Neural progenitor cell (in vitro differentiated cells): ENCODE measurements around the gene TBC1D2B. TPM values are rescaled to one million over a fixed set of nuclear protein-coding genes. Genes with fewer than 3 reads are reported as not detected.

Experiments used
- DNase-seq: peaks from one replicate; pipeline ENCODE4 v3.0.0-alpha.2; 2016; ENCODE audit warnings: low spot score
- H2AFZ ChIP-seq: fragments of 200-600 bp; sonication (generic); replicated peaks from 2 replicates; pipeline ENCODE4 v1.6.1; 2016; ENCODE audit warnings: antibody characterized with exemption
- H3F3A ChIP-seq: fragments of 200-600 bp; sonication (generic); 2 replicates; pipeline ENCODE4 v1.6.1; 2016; ENCODE audit warnings: antibody characterized with exemption, low read depth
- H3K27ac ChIP-seq: fragments of 200-600 bp; sonication (generic); 2 replicates; pipeline ENCODE4 v1.5.1; 2016; ENCODE audit warnings: mild to moderate bottlenecking
- H3K27me3 ChIP-seq: fragments of 200-600 bp; sonication (generic); 2 replicates; pipeline ENCODE4 v1.6.1; 2016; ENCODE audit warnings: mild to moderate bottlenecking, moderate library complexity
- H3K36me3 ChIP-seq: fragments of 200-600 bp; sonication (generic); 2 replicates; pipeline ENCODE4 v1.5.1; 2016
- H3K4me1 ChIP-seq: fragments of 200-600 bp; sonication (generic); 2 replicates; pipeline ENCODE4 v1.6.1; 2016; ENCODE audit warnings: mixed run types
- H3K4me2 ChIP-seq: fragments of 200-600 bp; sonication (generic); 2 replicates; pipeline ENCODE4 v1.6.1; 2016
- H3K4me3 ChIP-seq: fragments of 200-600 bp; sonication (generic); 2 replicates; pipeline ENCODE4 v1.5.1; 2016
- H3K79me2 ChIP-seq: fragments of 200-600 bp; sonication (generic); 2 replicates; pipeline ENCODE4 v1.6.1; 2016; ENCODE audit warnings: low read depth
- H3K9ac ChIP-seq: fragments of 200-600 bp; sonication (generic); 2 replicates; pipeline ENCODE4 v1.6.1; 2016
- H3K9me3 ChIP-seq: fragments of 200-600 bp; sonication (generic); 2 replicates; pipeline ENCODE4 v1.5.1; 2016; ENCODE audit warnings: low read depth
- H4K20me1 ChIP-seq: fragments of 200-600 bp; sonication (generic); 2 replicates; pipeline ENCODE4 v1.6.1; 2016; ENCODE audit warnings: low read depth
- H3K27ac Mint-ChIP-seq: 3 replicates; pipeline ENCODE4 v1.8.0; 2021; ENCODE audit warnings: mixed read lengths
- H3K27me3 Mint-ChIP-seq: 2 replicates; pipeline ENCODE4 v1.8.0; 2022; ENCODE audit warnings: low read depth, mild to moderate bottlenecking, inconsistent platforms, moderate library complexity, mixed read lengths; ENCODE audit not compliant: insufficient read depth
- H3K36me3 Mint-ChIP-seq: 3 replicates; pipeline ENCODE4 v1.8.0; 2021; ENCODE audit warnings: mixed read lengths
- H3K4me1 Mint-ChIP-seq: 3 replicates; pipeline ENCODE4 v1.8.0; 2021; ENCODE audit warnings: mixed read lengths
- H3K4me3 Mint-ChIP-seq: 3 replicates; pipeline ENCODE4 v1.8.0; 2021; ENCODE audit warnings: mild to moderate bottlenecking, moderate library complexity, mixed read lengths
- H3K9me3 Mint-ChIP-seq: 3 replicates; pipeline ENCODE4 v1.8.0; 2020; ENCODE audit warnings: mixed read lengths
- EZH2 ChIP-seq: fragments of 200-600 bp; sonication (generic); IDR thresholded peaks from 2 replicates; pipeline ENCODE4 v1.6.1; 2017; ENCODE audit warnings: antibody characterized with exemption, mild to moderate bottlenecking, moderate library complexity
- EZH2phosphoT487 ChIP-seq: fragments of 200-600 bp; sonication (generic); IDR thresholded peaks from 2 replicates; pipeline ENCODE4 v1.6.1; 2017; ENCODE audit warnings: antibody characterized with exemption
- total RNA-seq: library from RNA; depleted of rRNA; stranded (reverse); fragments of >200 nt; gene quantifications from 2 replicates; pipeline ENCODE4 v1.2.3, GENCODE V29; 2015; ENCODE audit warnings: low replicate concordance
- TF ChIP-seq, protein P1 (sequence below): fragments of 200-600 bp; sonication (generic); IDR thresholded peaks from 2 replicates; pipeline ENCODE4 v1.5.1; 2017; ENCODE audit warnings: antibody characterized with exemption, mild to moderate bottlenecking

The TBC1D2B gene
- total RNA-seq, 1 donor from 2014 or later: 11.7 TPM

DNA sequence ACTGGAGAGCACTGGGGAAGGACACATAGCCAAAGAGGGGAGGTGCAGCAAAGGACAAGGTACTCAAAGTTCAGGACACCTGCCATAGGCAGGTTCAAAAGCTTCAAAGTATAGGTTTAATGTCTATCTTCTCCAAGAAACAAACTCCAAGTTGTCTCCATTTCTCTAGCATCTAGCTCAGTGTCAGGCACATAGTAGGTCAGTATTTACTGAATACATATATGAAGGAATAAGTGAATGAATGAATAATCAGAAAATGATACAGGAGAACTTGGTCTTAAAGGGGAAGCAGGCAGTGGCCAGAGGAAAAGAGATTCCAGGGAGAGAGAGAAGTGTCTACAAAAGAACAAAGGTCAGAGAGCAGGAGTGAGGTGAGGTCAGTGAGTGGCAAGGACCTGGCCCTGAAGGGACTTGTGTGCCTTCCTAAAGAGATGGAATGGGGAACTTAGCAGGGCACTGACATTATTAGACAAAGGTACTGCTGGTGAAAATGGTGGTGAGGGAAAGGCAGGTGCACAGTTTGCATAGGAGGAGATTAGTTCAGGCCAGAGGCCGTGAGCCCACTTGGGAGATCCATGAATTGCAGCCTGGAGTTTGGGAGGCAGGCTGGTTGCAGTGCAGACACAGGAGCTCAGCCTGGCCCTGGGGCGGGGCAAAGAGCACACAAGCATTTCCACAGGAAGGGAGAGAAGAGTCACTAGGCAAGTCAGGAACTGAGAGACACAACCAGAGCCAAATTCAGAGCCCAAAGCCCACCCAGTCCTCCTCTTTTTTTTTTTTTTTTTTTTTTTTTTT is 21.4 kb downstream of the TBC1D2B start:
- Histone ChIP-seq H3K36me3 (no peaks in the 10 kb centered on the region), H4K20me1 (peaks cover 6% of the 10 kb centered on the region), H3K4me2 (peak overlapping the region; percentile 44), H3K4me1 (peaks cover 10% of the 10 kb centered on the region), H3K79me2 (peaks cover 7% of the 10 kb centered on the region), H3K27me3 (no peaks in the 10 kb centered on the region), H3K9ac (no peak overlapping the region), H3K4me3 (no peak overlapping the region), H3K9me3 (no peaks in the 10 kb centered on the region), H2AFZ (no peak overlapping the region), H3K27ac (peak overlapping the region; percentile 41), H3F3A (no peaks in the 10 kb centered on the region)
- TF ChIP-seq EZH2phosphoT487: no peak
- TF ChIP-seq, protein P1, sequence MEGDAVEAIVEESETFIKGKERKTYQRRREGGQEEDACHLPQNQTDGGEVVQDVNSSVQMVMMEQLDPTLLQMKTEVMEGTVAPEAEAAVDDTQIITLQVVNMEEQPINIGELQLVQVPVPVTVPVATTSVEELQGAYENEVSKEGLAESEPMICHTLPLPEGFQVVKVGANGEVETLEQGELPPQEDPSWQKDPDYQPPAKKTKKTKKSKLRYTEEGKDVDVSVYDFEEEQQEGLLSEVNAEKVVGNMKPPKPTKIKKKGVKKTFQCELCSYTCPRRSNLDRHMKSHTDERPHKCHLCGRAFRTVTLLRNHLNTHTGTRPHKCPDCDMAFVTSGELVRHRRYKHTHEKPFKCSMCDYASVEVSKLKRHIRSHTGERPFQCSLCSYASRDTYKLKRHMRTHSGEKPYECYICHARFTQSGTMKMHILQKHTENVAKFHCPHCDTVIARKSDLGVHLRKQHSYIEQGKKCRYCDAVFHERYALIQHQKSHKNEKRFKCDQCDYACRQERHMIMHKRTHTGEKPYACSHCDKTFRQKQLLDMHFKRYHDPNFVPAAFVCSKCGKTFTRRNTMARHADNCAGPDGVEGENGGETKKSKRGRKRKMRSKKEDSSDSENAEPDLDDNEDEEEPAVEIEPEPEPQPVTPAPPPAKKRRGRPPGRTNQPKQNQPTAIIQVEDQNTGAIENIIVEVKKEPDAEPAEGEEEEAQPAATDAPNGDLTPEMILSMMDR: no peak
- Mint-ChIP-seq H3K27me3 (no peaks in the 10 kb centered on the region), H3K36me3 (no peaks in the 10 kb centered on the region), H3K4me1 (peaks cover 12% of the 10 kb centered on the region), H3K9me3 (no peaks in the 10 kb centered on the region), H3K4me3 (no peak overlapping the region), H3K27ac (no peak overlapping the region)
- DNase-seq: peak; percentile 65

DNA sequence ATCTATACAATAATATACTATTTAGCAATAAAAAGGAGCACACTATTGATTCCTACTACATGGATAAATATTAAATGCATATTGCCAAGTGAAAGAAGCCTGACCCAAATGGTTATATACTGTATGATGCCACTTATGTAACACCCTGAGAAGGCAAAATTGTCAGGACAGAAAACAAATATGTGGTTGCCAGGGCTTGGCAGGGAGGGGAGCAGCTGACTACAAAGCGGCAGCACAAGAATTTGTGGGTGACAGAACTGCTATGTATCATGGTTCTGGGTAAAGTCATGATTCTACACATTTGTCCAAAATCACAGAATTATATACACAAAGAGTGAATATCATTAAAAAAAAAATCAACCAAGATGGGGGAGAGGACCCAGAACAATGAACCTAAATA is 22.5 kb downstream of the TBC1D2B start:
- Mint-ChIP-seq H3K4me3 (no peak overlapping the region), H3K27ac (no peak overlapping the region), H3K27me3 (no peaks in the 10 kb centered on the region), H3K4me1 (peaks cover 13% of the 10 kb centered on the region), H3K9me3 (no peaks in the 10 kb centered on the region), H3K36me3 (no peaks in the 10 kb centered on the region)
- TF ChIP-seq EZH2phosphoT487 (no peak), EZH2 (no peak)
- TF ChIP-seq, protein P1: no peak
- Histone ChIP-seq H3K9me3 (no peaks in the 10 kb centered on the region), H3K4me2 (no peak overlapping the region), H2AFZ (no peak overlapping the region), H3K4me3 (no peak overlapping the region), H3K79me2 (no peaks in the 10 kb centered on the region), H3K36me3 (no peaks in the 10 kb centered on the region), H3K27ac (no peak overlapping the region), H4K20me1 (peaks cover 6% of the 10 kb centered on the region), H3K27me3 (no peaks in the 10 kb centered on the region), H3K4me1 (peaks cover 20% of the 10 kb centered on the region), H3K9ac (no peak overlapping the region), H3F3A (no peaks in the 10 kb centered on the region)
- DNase-seq: no peak

DNA sequence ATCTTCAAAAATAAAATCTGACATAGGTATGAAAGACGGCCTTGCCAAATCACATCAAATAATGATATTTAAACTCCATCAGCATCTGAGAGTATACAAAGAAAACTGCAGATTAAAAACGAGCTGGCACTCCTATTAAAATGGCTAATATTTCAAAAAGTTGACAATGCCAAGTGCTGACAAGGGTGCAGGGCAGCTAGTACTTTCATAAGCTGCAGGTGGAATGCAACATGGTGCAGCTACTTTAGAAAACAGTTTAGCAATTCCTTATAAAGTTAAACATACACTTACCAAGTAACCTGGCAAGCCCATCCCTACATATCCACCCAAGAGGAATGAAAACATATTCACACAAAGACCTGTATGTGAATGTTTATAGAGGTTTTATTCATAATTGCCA is 23.0 kb downstream of the TBC1D2B start:
- TF ChIP-seq, protein P1: no peak
- TF ChIP-seq EZH2phosphoT487: no peak
- TF ChIP-seq EZH2: no peak
- H3K27ac Mint-ChIP-seq: no peak overlapping the region
- no peaks in the 10 kb centered on the region for H3K9me3 ChIP-seq
- H3K27me3 ChIP-seq: no peaks in the 10 kb centered on the region
- H3K79me2 ChIP-seq: no peaks in the 10 kb centered on the region
- DNase-seq: no peak
- peaks cover 23% of the 10 kb centered on the region for H3K4me1 ChIP-seq
- no peak overlapping the region for H3K4me2 ChIP-seq
- peaks cover 6% of the 10 kb centered on the region for H4K20me1 ChIP-seq
- H3K9ac ChIP-seq: no peak overlapping the region
- H3K4me3 Mint-ChIP-seq: no peak overlapping the region
- no peaks in the 10 kb centered on the region for H3K9me3 Mint-ChIP-seq
- H3K27me3 Mint-ChIP-seq: no peaks in the 10 kb centered on the region
- no peaks in the 10 kb centered on the region for H3F3A ChIP-seq
- peaks cover 17% of the 10 kb centered on the region for H3K4me1 Mint-ChIP-seq
- no peak overlapping the region for H2AFZ ChIP-seq
- H3K36me3 ChIP-seq: no peaks in the 10 kb centered on the region
- H3K36me3 Mint-ChIP-seq: no peaks in the 10 kb centered on the region
- H3K27ac ChIP-seq: no peak overlapping the region
- no peak overlapping the region for H3K4me3 ChIP-seq
